A549 (cell line): ENCODE results near the gene RNF128. TPM values are rescaled to one million over a fixed set of nuclear protein-coding genes. Genes with fewer than 3 reads are reported as not detected.

Source experiments
- ATAC-seq, 2 experiments: fragments of 200-7000 bp in 1 of 2; fragments of >200 bp in 1 of 2; cut with Nextera tagmentation in 1 of 2; cut with Tn5 transposase in 1 of 2; 3 replicates each; pipeline versions ENCODE4 v1.8.0 to v1.9.1; 2018 to 2020; ENCODE audit warnings: mild to moderate bottlenecking in 1 of 2, moderate library complexity in 1 of 2
- CTCF ChIA-PET: fragments of 300-600 bp; sonication (Branson Sonifier 250); formaldehyde crosslinking; extraction: SDS; loops from one replicate; lab custom pipeline; 2021; ENCODE audit warnings: antibody characterized with exemption, inconsistent platforms; lab: Yijun Ruan, JAX
- POLR2A ChIA-PET: fragments of 350-600 bp; formaldehyde crosslinking; extraction: SDS; loops from one replicate; lab custom pipeline; 2021; ENCODE audit warnings: antibody characterized with exemption, inconsistent platforms; lab: Yijun Ruan, JAX
- DNase-seq, 2 experiments: peaks; one replicate each; pipeline versions ENCODE4 v3.0.0 to v3.0.0-alpha.2; 2011 to 2016; ENCODE audit warnings: low read depth in 1 of 2, low spot score in 1 of 2
- FAIRE-seq: peaks from 2 replicates; lab custom pipeline; 2011; peaks lifted over from hg19 to GRCh38; lab: Jason Lieb, UNC
- H3K27ac ChIP-seq, 2 experiments: fragments of >200 bp; sonication (Bioruptor Twin); formaldehyde crosslinking; 3 replicates each; pipeline ENCODE4 v1.5.1; 2016 to 2017
- H3K4me1 ChIP-seq: fragments of >200 bp; sonication (Bioruptor Twin); formaldehyde crosslinking; 3 replicates; pipeline ENCODE4 v1.6.1; 2016
- H3K4me2 ChIP-seq: fragments of >200 bp; sonication (Bioruptor Twin); formaldehyde crosslinking; 3 replicates; pipeline ENCODE4 v1.6.1; 2016
- H3K4me3 ChIP-seq: fragments of >200 bp; sonication (Bioruptor Twin); formaldehyde crosslinking; 3 replicates; pipeline ENCODE4 v1.5.1; 2016
- H3K9me3 ChIP-seq: fragments of >200 bp; sonication (Bioruptor Twin); formaldehyde crosslinking; 3 replicates; pipeline ENCODE4 v1.6.1; 2016
- BCL3 ChIP-seq: fragments of >200 bp; sonication (Bioruptor Twin); formaldehyde crosslinking; IDR thresholded peaks from 3 replicates; pipeline ENCODE4 v1.6.1; 2016
- CBX2 ChIP-seq: fragments of 200-600 bp; sonication (generic); IDR thresholded peaks from 2 replicates; pipeline ENCODE4 v1.6.1; 2016; ENCODE audit warnings: low read depth, mild to moderate bottlenecking, borderline replicate concordance
- CBX8 ChIP-seq: fragments of 200-600 bp; sonication (generic); IDR thresholded peaks from 2 replicates; pipeline ENCODE4 v1.6.1; 2016
- CTCF ChIP-seq: fragments of >200 bp; sonication (Bioruptor Twin); formaldehyde crosslinking; IDR thresholded peaks from 3 replicates; pipeline ENCODE4 v1.5.1; 2016
- E2F6 ChIP-seq: IDR thresholded peaks from 2 replicates; pipeline ENCODE4 v1.6.1; 2012; ENCODE audit warnings: low read depth, borderline replicate concordance
- ELK1 ChIP-seq: fragments of 150-350 bp; IDR thresholded peaks from 2 replicates; pipeline ENCODE4 v1.6.1; 2014; ENCODE audit warnings: low read depth, mild to moderate bottlenecking, low read length
- FOSB ChIP-seq: fragments of 250-450 bp; sonication (Bioruptor Pico); IDR thresholded peaks from 2 replicates; pipeline ENCODE4 v1.5.0; 2020; ENCODE audit warnings: mild to moderate bottlenecking, moderate library complexity
- FOSL2 ChIP-seq, 2 experiments: fragments of 450-650 bp in 1 of 2; fragments of >200 bp in 1 of 2; sonication (Bioruptor Twin) in 1 of 2; formaldehyde crosslinking; IDR thresholded peaks; 2 replicates each; pipeline versions ENCODE4 v1.5.0 to v1.6.1; 2016 to 2020; ENCODE audit warnings: mild to moderate bottlenecking in 1 of 2, moderate library complexity in 1 of 2
- GATA3 ChIP-seq: IDR thresholded peaks from 2 replicates; pipeline ENCODE4 v1.6.1; 2012; ENCODE audit warnings: borderline replicate concordance
- HEYL ChIP-seq: fragments of 250-450 bp; sonication (Bioruptor Pico); IDR thresholded peaks from 2 replicates; pipeline ENCODE4 v1.8.0; 2021; ENCODE audit warnings: mild to moderate bottlenecking, moderate library complexity
- HOXB13 ChIP-seq: fragments of 250-450 bp; sonication (Bioruptor Pico); IDR thresholded peaks from 2 replicates; pipeline ENCODE4 v1.5.0; 2020; ENCODE audit warnings: low read depth, mild to moderate bottlenecking, moderate library complexity
- HOXB5 ChIP-seq: fragments of 250-450 bp; sonication (Bioruptor Pico); IDR thresholded peaks from 2 replicates; pipeline ENCODE4 v1.5.0; 2020; ENCODE audit warnings: mild to moderate bottlenecking, moderate library complexity
- JUNB ChIP-seq: fragments of >200 bp; sonication (Bioruptor Twin); formaldehyde crosslinking; IDR thresholded peaks from 2 replicates; pipeline ENCODE4 v1.6.1; 2016
- KDM1A ChIP-seq: fragments of 200-600 bp; sonication (generic); IDR thresholded peaks from 2 replicates; pipeline ENCODE4 v1.6.1; 2016; ENCODE audit warnings: low read depth, mild to moderate bottlenecking
- MAX ChIP-seq: IDR thresholded peaks from 2 replicates; pipeline ENCODE4 v1.6.1; 2012
- MYC ChIP-seq: IDR thresholded peaks from 2 replicates; pipeline ENCODE4 v1.6.1; 2012; ENCODE audit warnings: mild to moderate bottlenecking, inconsistent platforms, low read length, improper control_type of control experiment, borderline replicate concordance
- NR3C1 ChIP-seq: fragments of >200 bp; sonication (Bioruptor Twin); formaldehyde crosslinking; IDR thresholded peaks from 3 replicates; pipeline ENCODE4 v1.6.1; 2017
- PHF8 ChIP-seq: fragments of 200-600 bp; sonication (generic); IDR thresholded peaks from 2 replicates; pipeline ENCODE4 v1.6.1; 2016; ENCODE audit warnings: low read depth, mild to moderate bottlenecking, antibody characterized with exemption, moderate library complexity, borderline replicate concordance
- REST ChIP-seq: fragments of 200-600 bp; sonication (generic); IDR thresholded peaks from 2 replicates; pipeline ENCODE4 v1.6.1; 2016; ENCODE audit warnings: antibody characterized with exemption, mild to moderate bottlenecking, moderate library complexity
- RNF2 ChIP-seq: fragments of 200-600 bp; sonication (generic); IDR thresholded peaks from 2 replicates; pipeline ENCODE4 v1.6.1; 2016; ENCODE audit warnings: low read depth, mild to moderate bottlenecking, antibody characterized with exemption, moderate library complexity, borderline replicate concordance
- ZC3H11A ChIP-seq: fragments of 450-650 bp; IDR thresholded peaks from 2 replicates; pipeline ENCODE4 v1.6.1; 2014; ENCODE audit warnings: antibody characterized with exemption, mild to moderate bottlenecking
- ZFP36 ChIP-seq: fragments of 450-650 bp; IDR thresholded peaks from 2 replicates; pipeline ENCODE4 v1.6.1; 2014; ENCODE audit warnings: borderline replicate concordance; ENCODE audit not compliant: partially characterized antibody
- ZSCAN20 ChIP-seq: fragments of 250-450 bp; sonication (Bioruptor Pico); IDR thresholded peaks from 2 replicates; pipeline ENCODE4 v1.8.0; 2022; ENCODE audit warnings: mild to moderate bottlenecking, moderate library complexity
- WGBS: methylation state at CpG from one replicate; pipeline ENCODE4 v1.1.6; 2017; ENCODE audit errors: missing lambda C conversion rate; 5-methylcytosine and 5-hydroxymethylcytosine counted together
- polyA plus RNA-seq, 4 experiments: library from polyadenylated mRNA; depleted of rRNA in 3 of 4; stranded (reverse); fragments of >200 nt; fragmentation: RNase III in 1 of 4; extraction: RNeasy Plus Mini Kit Qiagen cat#74134 plus additional on column Dnase treatment in 1 of 4; gene quantifications; 2 replicates in 3 of 4; 3 replicates in 1 of 4; pipeline ENCODE4 v1.2.3, GENCODE V29; 2011 to 2017

RNF128 gene
- polyA plus RNA-seq, 2 of the 4 experiments (the other 2 are of a cell fraction): 0.22 to 0.28 TPM

- no peak for TF ChIP-seq CTCF
- peak; percentile 69; the same call in 1 of the 2 replicates for TF ChIP-seq KDM1A
- TF ChIP-seq MYC: no peak
- no peak for TF ChIP-seq PHF8
- no peak for TF ChIP-seq FOSL2 (IDR thresholded peaks at IDR 0.05)
- TF ChIP-seq FOSL2 (CRISPR knock-in tag; IDR thresholded peaks at IDR 0.05): no peak
- TF ChIP-seq GATA3: no peak
- POLR2A ChIA-PET: interaction anchor here (0.6 kb wide), 1 partner anchor 725 kb away, joined by 5 read pairs; no protein-coding TSS in a partner anchor
- peaks cover 13% of the 10 kb centered on the region for H3K4me1 ChIP-seq
- CTCF ChIA-PET: no interaction called here
- DNase-seq (no peak), FAIRE-seq (no peak), ATAC-seq (no peak)
- H3K4me3 ChIP-seq: no peak overlapping the region
- 94% methylated on average over 3 of the region's 3 CpGs for WGBS
- no peak overlapping the region for H3K27ac ChIP-seq
- H3K4me2 ChIP-seq: no peak overlapping the region
- H3K9me3 ChIP-seq: no peaks in the 10 kb centered on the region
These were observed 20.0 kb upstream of the RNF128 start for GRCh38 chrX:106706466-106706865.

GRCh38 chrX:106707771-106708454, 18.6 kb upstream of the RNF128 start:
- H3K27ac ChIP-seq: peak overlapping the region; percentile 32; a peak in 1 of 6 replicates
- DNase-seq (peak; percentile 21 to 55), ATAC-seq (peak; percentile 99), FAIRE-seq (peak; percentile 98)
- WGBS: 10% methylated on average over 3 of the region's 3 CpGs
- H3K4me2 ChIP-seq: peak overlapping the region; percentile 40
- H3K9me3 ChIP-seq: no peaks in the 10 kb centered on the region
- POLR2A ChIA-PET: no interaction called here
- H3K4me1 ChIP-seq: peaks cover 13% of the 10 kb centered on the region
- CTCF ChIA-PET: interaction anchor here (0.7 kb wide), 1 partner anchor 11 kb away, joined by 3 read pairs; no protein-coding TSS in a partner anchor
- H3K4me3 ChIP-seq: no peak overlapping the region
- no peak for TF ChIP-seq FOSL2 (IDR thresholded peaks at IDR 0.05)
- TF ChIP-seq FOSL2 (CRISPR knock-in tag; IDR thresholded peaks at IDR 0.05): peak; percentile 29; the same call in 1 of the 2 replicates
- TF ChIP-seq JUNB: peak; percentile 67
- no peak for TF ChIP-seq E2F6

GRCh38 chrX:106710771-106711170, 15.7 kb upstream of the RNF128 start:
- H3K4me3 ChIP-seq: no peak overlapping the region
- POLR2A ChIA-PET: no interaction called here

More at GRCh38 chrX:106710771-106711170, 15.7 kb upstream of the RNF128 start:
- ATAC-seq: no peak
- peaks cover 13% of the 10 kb centered on the region for H3K4me1 ChIP-seq
- no peak for DNase-seq
- FAIRE-seq: no peak
- H3K4me2 ChIP-seq: no peak overlapping the region
- no peak overlapping the region for H3K27ac ChIP-seq
- H3K9me3 ChIP-seq: no peaks in the 10 kb centered on the region
- CTCF ChIA-PET: no interaction called here
- TF ChIP-seq HEYL (CRISPR knock-in tag) (no peak), CBX2 (no peak), REST (no peak), MAX (no peak), ZSCAN20 (CRISPR knock-in tag) (no peak), FOSB (no peak), NR3C1 (no peak), ELK1 (no peak), KDM1A (no peak), BCL3 (no peak), HOXB13 (CRISPR knock-in tag) (no peak), RNF2 (no peak), HOXB5 (no peak), ZC3H11A (no peak), GATA3 (no peak), FOSL2 (IDR thresholded peaks at IDR 0.05) (no peak), FOSL2 (CRISPR knock-in tag; IDR thresholded peaks at IDR 0.05) (no peak), ZFP36 (no peak), CBX8 (no peak)
